Measurements from ENCODE around the gene RAG2.
"Not testable (repeated sequence)": the region's sequence is repeated elsewhere in the genome, so short reads cannot be mapped to it uniquely, and the experiment has no call there.

Gene RAG2

DNA sequence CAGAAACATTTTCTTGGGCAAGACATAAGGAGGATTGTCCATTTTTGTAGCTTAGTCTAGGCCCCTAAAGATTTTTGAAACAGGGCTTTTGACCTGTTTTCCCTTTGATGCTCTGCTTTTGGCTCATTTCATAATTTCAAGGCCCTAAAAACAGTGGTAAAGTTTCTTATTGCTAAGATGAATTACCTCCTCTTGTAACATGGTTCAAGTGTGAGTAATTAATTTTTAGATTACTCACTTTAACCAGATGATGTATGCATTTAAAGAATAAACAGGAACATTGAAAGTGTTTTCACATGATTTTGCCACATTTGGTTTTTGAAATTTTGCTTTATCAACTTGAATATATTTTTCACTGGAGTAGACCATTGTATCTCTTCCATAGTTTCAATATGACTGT lies 1.2 kb downstream of the RAG2 start:
- no peak for DNase-seq

DNA sequence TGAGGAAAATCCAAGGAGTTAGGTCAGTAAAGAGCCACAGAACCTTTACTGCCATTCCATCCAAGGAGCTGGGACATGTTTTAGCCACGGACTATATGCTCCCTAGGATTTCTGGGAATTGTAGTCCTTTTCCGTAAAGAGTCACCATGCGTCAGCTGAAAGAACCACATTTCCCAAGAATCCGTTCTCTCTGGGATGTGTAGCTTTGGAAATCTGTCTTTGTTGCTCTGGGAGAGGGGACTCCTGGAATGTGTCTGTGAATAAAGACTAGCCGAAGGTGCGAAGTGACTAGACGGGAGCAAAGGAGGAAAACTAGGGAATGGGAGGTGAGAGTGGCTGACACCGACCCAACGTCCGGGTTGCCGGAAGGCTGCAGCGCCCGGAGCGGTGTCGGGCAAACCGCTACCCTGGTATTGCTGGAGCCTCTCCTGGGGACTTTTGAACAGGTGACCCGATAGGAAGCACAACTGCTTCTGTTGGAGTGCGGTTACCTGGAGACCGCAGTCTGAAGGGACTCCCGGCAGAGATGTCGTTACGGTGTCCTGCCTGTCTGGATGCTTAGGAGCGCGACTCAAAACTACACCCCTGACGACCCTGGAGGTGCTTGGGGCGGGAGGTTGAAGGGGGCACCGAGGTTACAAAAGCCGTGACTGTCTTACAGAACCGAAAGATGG lies 3.6 kb downstream of the RAG2 start, which contains the start of gene IFTAP:
IFTAP (plus strand) TSS at position 187 of the 674 bp plus-strand sequence. CDS start 15,602 bp downstream, outside the sequence.
- DNase-seq, result peak; percentile 89 to 92

DNA sequence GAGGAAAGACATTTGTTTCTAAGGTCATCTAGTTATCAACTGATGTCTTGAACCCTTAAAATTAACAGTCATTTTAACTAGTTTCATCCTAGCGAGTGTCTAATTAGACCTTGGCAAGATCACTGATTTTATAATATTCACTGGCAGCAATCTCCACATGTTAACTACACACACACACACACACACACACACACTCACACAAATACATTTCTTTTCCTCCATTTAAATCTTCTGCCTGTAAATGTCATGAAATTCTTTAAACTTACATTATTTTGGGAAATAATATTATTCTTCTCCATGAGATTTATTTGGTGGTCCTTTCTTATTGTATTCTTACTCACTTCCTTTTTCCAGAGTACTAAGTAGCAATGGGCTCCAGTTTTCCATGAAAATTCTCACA lies 6.6 kb downstream of the RAG2 start:
- no peak for DNase-seq

DNA sequence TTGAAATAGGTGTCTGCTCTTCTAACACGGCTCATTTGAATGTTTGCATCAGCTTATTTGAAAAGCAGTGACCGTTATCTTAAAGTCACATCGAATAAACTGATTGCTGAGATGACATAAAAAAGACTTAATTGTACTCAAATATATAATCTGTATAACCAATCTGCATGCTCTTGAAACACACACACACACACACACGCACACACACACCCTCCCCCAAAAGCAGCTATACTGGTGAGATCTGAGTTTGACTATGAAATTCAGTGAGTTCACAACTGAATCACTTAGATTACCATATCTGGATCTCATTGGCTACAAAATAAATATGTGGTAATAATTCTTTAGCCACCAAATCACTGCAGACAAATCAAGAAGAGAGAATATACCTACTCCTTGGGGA lies 7.5 kb downstream of the RAG2 start:
- DNase-seq, result no peak

DNA sequence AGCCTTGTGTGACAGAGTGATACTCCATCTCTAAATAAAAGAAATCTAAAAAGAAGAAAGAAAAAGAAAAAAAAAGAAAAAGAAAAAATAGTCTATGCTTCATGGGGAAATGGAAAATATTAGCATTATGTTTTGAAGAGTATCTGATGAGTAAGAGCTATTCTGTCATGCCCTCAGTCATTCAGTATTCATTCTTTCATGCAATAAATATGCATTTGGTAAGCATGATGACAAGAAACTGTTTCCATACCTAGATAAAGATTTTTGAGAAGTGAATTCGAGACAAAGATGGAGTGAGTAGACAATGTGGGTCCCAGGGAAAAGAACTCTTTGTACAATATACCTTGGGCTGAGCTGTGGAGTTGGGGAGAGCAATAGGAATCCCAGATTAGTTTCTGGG lies 9.9 kb downstream of the RAG2 start:
- DNase-seq, result no peak

DNA sequence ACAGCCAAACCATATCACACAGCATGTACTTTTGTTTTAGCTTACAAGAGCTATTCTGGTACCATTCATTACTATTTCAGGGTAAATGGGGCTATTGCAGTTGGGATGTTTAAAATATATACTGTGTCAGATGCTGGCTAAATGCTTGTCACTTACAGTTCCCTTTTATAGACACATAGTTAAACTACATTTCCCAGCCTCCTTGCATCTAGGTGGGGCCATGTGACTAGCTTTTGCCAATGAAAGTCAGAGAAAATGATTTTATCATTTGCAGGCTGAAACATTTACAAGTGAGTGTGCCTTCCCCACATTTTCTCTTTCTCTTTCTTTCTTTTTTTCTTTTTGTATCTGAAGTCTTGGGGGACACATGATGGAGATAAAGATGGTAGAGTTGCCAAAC lies 11.5 kb downstream of the RAG2 start:
- DNase-seq, result no peak

DNA sequence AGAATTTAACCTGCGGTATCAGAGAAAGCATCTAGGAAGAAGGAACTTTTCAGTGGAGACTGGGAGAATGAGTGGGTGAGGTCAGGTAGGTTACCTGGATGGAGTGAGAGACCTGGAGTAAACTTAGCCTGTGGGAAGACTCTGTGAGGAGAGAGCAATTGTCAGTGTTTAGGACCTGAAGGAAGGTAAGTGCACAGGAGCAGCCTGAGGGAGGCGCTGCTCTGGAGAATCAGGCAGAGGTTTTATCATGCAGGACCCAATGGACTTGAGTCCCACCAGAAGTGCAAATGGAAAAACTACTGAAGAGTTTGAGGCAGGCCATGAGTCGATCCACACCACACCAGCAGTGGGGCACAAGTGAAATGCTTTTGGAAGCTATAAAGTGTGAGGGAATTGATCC lies 14.4 kb downstream of the RAG2 start:
- no peak for DNase-seq

DNA sequence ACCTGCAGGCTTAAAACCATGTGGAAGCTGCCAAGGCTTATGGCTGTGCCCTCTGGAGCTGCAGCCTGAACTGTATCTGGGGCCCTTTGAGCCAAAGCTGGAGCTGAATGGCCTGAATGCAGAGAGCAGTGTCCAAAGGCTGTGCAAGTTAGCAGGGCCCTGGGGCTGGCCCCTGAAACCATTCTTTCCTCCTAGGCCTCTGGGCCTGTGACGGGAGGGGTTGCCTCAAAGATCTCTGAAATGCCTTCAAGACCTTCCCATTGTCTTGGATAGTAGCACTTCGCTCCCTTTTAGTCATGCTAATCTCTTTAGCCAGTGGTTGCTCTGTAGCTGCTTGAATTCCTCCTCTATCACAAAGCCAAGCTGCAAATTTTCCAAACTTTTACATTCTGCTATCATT lies 16.5 kb downstream of the RAG2 start:
- no peak for DNase-seq

DNA sequence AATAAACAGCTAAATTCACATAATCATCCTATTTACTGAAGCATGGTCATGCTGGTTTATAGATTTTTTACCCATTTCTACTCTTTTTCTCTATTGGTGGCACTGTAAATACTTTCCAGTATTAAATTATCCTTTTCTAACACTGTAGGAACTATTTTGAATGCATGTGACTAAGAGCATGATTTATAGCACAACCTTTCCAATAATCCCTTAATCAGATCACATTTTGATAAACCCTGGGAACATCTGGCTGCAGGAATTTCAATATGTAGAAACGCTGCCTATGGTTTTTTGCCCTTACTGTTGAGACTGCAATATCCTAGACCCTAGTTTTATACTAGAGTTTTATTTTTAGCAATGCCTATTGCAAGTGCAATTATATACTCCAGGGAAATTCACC lies 19.6 kb downstream of the RAG2 start:
- DNase-seq, result no peak

DNA sequence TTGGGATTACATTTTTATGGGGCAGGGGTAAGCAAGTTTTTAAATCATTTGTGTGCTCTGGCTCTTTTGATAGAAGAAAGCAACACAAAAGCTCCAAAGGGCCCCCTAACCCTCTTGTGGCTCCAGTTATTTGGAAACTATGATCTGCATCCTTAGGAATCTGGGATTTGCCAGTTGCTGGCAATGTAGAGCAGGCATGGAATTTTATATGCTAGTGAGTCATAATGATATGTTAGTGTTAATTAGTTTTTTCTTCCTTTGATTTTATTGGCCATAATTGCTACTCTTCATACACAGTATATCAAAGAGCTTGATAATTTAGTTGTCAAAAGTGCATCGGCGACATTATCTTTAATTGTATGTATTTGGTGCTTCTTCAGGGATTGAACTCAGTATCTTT lies 20.2 kb downstream of the RAG2 start:
- no peak for DNase-seq

DNA sequence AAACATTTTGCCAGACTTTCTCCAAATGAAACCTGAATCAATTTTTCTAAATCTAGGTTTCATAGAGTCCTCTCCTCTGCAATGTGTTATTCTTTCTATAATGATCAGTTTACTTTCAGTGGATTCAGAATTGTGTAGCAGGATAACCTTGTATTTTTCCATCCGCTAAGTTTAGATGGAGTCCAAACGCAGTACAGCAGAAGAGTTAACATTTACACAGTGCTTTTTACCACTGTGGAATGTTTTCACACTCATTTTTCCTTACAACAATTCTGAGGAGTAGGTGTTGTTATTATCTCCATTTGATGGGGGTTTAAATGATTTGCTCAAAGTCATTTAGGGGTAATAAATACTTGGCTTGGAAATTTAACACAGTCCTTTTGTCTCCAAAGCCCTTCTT lies 20.7 kb downstream of the RAG2 start:
- DNase-seq, result no peak

DNA sequence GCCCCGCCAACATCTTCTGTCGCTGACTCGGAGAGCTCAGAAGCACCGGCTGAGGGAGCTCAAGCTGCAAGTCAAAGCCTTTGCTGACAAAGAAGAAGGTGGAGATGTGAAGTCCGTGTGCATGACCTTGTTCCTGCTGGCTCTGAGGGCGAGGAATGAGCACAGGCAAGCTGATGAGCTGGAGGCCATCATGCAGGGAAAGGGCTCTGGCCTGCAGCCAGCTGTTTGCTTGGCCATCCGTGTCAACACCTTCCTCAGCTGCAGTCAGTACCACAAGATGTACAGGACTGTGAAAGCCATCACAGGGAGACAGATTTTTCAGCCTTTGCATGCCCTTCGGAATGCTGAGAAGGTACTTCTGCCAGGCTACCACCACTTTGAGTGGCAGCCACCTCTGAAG lies 23.6 kb downstream of the RAG2 start:
- no peak for DNase-seq

DNA sequence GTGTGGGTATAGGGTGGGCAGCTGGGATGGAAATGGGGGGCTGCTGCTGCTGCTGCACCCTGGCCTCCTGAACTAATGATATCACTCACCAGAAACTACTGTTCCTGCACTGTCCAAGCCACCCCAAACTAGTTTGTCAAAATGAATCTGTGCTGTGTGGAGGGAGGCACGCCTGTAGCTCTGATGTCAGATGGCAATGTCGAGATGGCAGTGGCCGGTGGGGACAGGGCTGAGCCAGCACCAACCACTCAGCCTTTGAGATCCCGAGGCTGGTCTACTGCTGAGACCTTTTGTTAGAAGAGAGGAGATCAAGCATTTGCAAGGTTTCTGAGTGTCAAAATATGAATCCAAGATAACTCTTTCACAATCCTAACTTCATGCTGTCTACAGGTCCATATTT lies 28.9 kb downstream of the RAG2 start:
- no peak for DNase-seq

DNA sequence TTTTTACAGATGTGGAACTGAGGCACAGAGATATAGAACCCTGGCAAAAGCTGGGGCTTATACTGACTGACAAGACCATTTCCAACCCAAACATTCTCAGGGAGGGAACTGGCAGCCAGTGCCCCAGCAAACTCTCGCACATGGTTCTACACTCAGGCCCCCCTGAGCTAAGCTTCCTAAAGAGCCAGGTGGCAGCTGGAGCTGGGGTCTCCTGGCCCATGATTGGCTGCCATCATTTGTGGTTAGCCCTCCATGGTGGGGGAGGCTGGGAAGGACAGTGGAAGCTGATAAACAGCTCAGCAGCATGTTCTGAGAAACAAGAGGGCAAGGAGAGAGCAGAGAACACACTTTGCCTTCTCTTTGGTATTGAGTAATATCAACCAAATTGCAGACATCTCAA lies 30.3 kb downstream of the RAG2 start, which contains the start of gene RAG1:
RAG1 (plus strand) TSS at position 314 of the 400 bp plus-strand sequence. CDS start 5,298 bp downstream, outside the sequence.
- DNase-seq, result no peak

DNA sequence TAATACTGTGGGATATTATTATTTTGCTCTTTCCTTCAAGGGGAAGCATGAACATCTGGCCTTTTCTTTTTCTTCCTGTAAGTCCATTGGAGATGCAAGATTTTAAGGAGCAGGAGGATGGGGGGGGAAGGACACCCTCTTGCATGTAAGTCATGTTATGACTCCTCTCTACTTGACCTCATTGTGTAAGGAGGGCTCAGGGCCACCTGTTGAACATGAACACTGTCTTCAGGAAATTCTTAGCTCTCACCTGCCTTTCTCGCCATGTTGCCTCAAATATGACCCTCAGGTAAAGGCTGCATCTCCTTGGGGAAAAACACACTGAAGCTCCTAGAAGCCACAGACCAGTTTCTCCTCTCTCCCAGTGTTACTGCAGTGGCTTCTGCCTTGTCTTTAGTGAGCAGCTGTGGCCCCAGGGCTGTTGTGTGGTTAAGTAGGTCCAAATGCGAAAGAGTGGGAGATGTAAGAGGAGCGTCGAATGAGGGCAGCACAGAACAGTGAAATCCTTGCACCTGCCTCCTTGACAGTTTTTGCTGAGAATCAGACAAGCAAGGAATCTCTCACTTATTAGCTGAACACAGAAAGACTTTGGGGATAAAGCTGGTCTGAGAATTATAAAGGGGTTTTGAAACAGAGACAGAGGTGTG lies 31.5 kb downstream of the RAG2 start:
- DNase-seq, result no peak

DNA sequence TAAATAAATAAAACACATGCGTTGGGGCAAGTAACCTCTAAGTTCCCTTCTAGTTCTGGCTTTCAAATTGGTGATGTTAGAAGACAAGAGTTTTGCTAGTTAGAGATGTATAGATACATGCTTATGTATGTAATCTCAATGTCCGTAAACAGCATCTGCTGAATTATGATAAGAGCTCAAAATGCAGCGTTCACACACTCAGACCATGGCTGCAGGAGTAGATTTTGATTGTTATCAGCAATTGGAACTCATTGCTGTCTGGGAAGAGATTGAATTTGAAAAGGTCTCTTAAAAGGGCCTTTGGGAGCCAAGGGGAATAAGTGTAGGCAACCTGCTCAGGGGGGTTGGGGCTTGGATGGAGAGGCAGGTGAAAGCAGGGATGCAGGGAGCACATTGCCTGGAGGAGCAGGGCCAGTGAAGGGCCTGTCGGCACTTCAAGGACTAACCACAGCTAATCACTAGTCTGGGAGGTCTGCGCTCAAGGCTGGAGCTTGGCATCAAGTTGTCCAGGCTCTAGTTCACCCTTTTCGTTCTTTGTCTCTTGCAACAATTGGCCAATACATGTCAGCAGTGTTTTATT lies 32.9 kb downstream of the RAG2 start:
- DNase-seq, result no peak

DNA sequence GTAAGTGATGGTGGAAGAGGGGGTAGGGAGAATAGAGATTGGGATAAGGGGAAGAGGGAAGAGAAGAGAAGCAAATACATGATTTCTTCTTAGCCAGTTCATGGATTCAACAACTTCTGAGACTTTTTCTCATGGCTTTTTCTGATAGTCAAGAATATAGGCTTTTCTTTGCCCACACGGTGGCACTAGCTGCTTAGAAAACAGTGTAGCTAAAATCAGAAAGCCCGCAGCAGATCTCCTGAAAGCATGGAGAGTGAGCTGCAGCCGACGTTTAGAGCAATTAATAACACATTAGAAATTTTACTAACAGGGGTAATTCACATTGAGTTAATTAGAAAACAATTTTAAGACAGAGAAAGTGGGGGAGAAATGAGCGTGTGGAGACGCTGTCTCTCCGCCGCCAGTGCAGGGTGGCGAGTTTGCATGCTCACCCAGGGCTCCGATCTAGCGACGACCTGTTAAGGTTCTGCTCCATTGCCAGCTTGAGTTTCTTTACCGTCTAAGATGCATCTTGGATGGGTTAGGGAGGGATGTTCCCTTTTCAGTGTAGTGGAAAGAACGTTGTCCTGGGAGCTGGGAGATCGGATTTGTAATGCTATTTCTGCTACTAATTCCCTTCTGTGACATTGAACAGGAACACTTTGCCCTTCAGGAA lies 33.5 kb downstream of the RAG2 start:
- DNase-seq, result peak in 1 of 2 experiments; percentile 56

DNA sequence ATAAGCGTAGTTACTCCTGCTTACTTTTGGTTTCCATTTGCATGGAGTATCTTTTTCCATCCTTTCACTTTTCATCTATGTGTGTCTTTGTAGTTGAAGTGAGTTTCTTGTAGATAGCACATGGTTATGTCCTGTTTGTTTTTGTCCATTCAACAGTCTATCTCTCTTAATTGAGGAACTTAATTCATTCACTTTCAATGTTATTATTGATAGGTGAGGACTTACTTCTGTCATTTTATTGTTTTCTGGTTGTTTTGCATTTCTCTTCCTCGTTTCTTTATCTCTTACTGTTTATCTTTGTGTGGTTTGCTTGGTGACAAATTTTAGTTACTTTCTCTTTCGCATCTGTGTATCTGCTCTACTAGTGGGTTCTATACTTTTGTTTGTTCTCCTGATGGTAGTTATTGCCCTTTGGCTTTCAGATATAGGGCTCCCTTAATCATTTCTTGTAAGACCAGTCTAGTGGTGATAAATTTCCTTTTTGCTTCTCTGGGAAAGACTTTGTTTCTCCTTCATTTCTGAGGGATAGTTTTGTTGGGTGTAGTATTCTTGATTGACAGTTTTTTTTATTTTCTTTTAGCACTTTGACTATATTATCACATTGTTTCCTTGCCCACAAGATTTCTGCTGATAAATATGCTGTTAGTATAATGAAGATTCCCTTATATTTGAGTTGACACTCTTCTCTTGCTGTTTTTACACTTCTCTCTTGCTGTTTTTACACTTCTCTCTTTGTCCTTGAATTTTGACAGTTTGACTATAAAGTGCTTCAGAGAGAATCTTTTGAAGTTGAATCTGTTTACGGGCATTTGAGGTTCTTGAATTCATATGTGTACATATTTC lies 39.2 kb downstream of the RAG2 start:
- no peak for DNase-seq

DNA sequence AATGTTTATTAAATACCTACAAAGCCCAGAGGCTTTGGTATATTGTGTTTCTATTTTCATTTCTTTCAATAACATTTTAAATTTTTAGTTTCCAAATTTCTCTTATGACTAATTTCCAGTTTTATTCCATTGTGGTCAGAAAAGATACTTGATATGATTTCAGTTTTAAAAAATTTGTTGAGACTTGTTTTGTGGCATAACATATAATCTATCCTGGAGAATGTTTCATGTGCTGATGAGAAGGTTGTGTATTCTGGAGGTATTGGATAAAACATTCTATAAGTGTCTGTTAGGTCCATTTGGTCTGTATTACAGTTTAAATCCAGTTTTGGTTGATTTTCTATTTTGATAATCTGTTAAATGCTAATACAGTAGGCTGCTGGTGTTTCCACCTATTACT lies 40.0 kb downstream of the RAG2 start:
- DNase-seq, result no peak

DNA sequence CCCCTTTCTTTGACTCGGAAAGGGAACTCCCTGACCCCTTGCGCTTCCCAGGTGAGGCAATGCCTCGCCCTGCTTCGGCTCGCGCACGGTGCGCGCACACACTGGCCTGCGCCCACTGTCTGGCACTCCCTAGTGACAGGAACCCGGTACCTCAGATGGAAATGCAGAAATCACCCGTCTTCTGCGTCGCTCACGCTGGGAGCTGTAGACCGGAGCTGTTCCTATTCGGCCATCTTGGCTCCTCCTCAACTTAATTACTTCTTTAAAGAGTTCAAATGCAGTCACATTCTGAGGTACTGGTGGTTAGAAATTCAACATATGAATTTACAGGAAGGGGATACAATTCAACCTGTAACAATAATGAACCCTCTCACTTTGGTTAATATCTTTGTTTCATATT lies 40.6 kb downstream of the RAG2 start:
- DNase-seq, result not testable (repeated sequence)

DNA sequence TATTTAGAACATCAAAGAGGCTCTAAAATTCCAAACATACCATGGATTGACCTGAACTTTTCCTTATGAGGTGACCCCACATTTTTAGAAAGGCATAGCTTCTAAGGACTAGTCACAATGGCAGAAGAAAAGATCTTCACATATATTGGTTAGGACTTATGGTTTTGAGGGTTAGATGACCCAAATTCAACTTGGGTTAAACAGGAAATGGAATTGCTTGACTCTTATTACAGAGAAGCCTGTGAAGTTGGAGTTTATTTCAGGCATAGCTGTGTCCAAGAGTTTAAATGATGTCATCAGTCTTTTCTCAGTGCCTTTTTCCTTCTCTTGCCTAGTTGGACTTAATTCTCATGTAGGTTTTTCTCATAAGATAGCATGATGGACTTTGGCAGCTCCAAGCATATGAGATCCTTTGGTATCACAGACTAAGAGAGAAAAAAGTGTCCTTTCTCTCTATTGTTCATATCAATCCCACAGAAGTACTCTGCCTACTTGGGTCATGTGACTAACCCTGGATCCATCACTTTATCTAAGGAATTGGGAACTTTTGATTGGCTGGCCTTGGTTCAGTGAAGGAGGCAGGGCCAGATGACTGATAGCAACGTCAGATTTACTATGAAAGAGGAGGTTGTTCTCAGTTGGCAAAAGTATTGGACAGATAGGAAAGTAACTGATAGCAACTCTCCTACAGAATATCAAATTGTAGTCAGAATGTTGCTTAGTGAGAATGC lies 47.5 kb downstream of the RAG2 start:
- DNase-seq, result no peak
